ENCODE results near the gene FBXO28. TPM values are rescaled to one million over a fixed set of nuclear protein-coding genes. Genes with fewer than 3 reads are reported as not detected.

FBXO28 gene
- total RNA-seq, 1 experiment from 2014 or later = 37.0 TPM

GRCh38 chr1:224065455-224065854, 48.5 kb upstream of the FBXO28 start:
- TF ChIP-seq CBX3 (IDR thresholded peaks at IDR 0.05; ENCODE audit: low read depth) (0 out of 2 replicates have a peak, but pooled peaks have one; percentile 22), JUND (IDR thresholded peaks at IDR 0.05) (peak; percentile 36; the same call in 1 of the 2 replicates), FOSL1 (IDR thresholded peaks at IDR 0.05; ENCODE audit: low read depth) (peak; percentile 27; the same call in 1 of the 2 replicates), ZFX (IDR thresholded peaks at IDR 0.05) (no peak), YY1 (IDR thresholded peaks at IDR 0.05; ENCODE audit: extremely low read depth, insufficient replicate concordance, low read depth, low read length) (no peak), EGR1 (IDR thresholded peaks at IDR 0.05; ENCODE audit: low read depth) (no peak), SP1 (IDR thresholded peaks at IDR 0.05; ENCODE audit: low read depth) (peak; percentile 56), CEBPB (IDR thresholded peaks at IDR 0.05; ENCODE audit: low read depth) (peak; percentile 43; the same call in 1 of the 2 replicates)
- TF ChIP-seq, protein P1, sequence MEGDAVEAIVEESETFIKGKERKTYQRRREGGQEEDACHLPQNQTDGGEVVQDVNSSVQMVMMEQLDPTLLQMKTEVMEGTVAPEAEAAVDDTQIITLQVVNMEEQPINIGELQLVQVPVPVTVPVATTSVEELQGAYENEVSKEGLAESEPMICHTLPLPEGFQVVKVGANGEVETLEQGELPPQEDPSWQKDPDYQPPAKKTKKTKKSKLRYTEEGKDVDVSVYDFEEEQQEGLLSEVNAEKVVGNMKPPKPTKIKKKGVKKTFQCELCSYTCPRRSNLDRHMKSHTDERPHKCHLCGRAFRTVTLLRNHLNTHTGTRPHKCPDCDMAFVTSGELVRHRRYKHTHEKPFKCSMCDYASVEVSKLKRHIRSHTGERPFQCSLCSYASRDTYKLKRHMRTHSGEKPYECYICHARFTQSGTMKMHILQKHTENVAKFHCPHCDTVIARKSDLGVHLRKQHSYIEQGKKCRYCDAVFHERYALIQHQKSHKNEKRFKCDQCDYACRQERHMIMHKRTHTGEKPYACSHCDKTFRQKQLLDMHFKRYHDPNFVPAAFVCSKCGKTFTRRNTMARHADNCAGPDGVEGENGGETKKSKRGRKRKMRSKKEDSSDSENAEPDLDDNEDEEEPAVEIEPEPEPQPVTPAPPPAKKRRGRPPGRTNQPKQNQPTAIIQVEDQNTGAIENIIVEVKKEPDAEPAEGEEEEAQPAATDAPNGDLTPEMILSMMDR (IDR thresholded peaks at IDR 0.05 in 2 of 3, conservative IDR thresholded peaks at IDR 0.05 in 1 of 3; ENCODE audit: borderline replicate concordance in 1 of 3, insufficient read depth in 1 of 3, low read depth in 2 of 3, low read length in 2 of 3) = no peak
- H4K20me1 ChIP-seq (ENCODE audit: insufficient read depth) = no peaks in the 10 kb centered on the region
- peaks cover 11 to 29% of the 10 kb centered on the region in 2 experiments; a peak in 3 of 4 replicates for H3K4me1 ChIP-seq (ENCODE audit: control insufficient read depth in 1 of 2, insufficient read depth in 2 of 2, low read length in 2 of 2)
- DNase-seq (ENCODE audit: low read depth, low spot score) (no peak), ATAC-seq (peak; percentile 77)
- no peak overlapping the region for H3K4me3 ChIP-seq (replicated peaks in 1 of 2; ENCODE audit: low read depth in 1 of 2, low read length in 2 of 2)
- H3K9me3 ChIP-seq (ENCODE audit: control insufficient read depth in 1 of 2, insufficient read depth in 1 of 2, low read depth in 1 of 2, low read length in 2 of 2) = no peaks in the 10 kb centered on the region
- RAD21 ChIA-PET (ENCODE audit: low non-redundant PET in 1 of 2, low total read pairs in 2 of 2, uncharacterized antibody in 2 of 2, unreplicated experiment in 2 of 2) = no interaction called here
- H3K27me3 ChIP-seq (ENCODE audit: insufficient read depth, low read length) = no peaks in the 10 kb centered on the region
- POLR2A ChIA-PET = no interaction called here
- BruUV-seq (replicated peaks) = no TSS peak
- peak overlapping the region; percentile 58 for H3K4me2 ChIP-seq (ENCODE audit: low read length)
- H3K9me2 ChIP-seq (ENCODE audit: insufficient read depth) = no peaks in the 10 kb centered on the region
- H3K36me3 ChIP-seq (ENCODE audit: control insufficient read depth in 1 of 2, insufficient read depth in 2 of 2, low read length in 2 of 2) = no peaks in the 10 kb centered on the region
- H3K9ac ChIP-seq (ENCODE audit: low read length) = no peak overlapping the region
- H2AFZ ChIP-seq (ENCODE audit: low read depth, low read length, poor library complexity, severe bottlenecking) = peak overlapping the region; percentile 10
- intact Hi-C loops (cut with micrococcal nuclease) = no loop called here
- no peak overlapping the region for H3K27ac ChIP-seq (ENCODE audit: low read depth, low read length)
- CTCF ChIA-PET = interaction anchor here (1.1 kb wide), 1 partner anchor 14 kb away, joined by 5 read pairs; no protein-coding TSS in a partner anchor
- H3K79me2 ChIP-seq (ENCODE audit: insufficient read depth, low read length) = no peaks in the 10 kb centered on the region

- no peak overlapping the region for H2AFZ ChIP-seq (ENCODE audit: low read depth, low read length, poor library complexity, severe bottlenecking)
- POLR2A ChIA-PET = no interaction called here
- intact Hi-C loops (cut with micrococcal nuclease) = no loop called here
- no peak for TF ChIP-seq SP1 (IDR thresholded peaks at IDR 0.05; ENCODE audit: low read depth)
- no peak for TF ChIP-seq REST (IDR thresholded peaks at IDR 0.05; ENCODE audit: low read depth)
- 0 out of 2 replicates have a peak, but pooled peaks have one; percentile 9 for TF ChIP-seq ATF3 (IDR thresholded peaks at IDR 0.05)
- no peak for TF ChIP-seq EZH2phosphoT487 (IDR thresholded peaks at IDR 0.05; ENCODE audit: borderline replicate concordance)
- H3K9me3 ChIP-seq (ENCODE audit: control insufficient read depth in 1 of 2, insufficient read depth in 1 of 2, low read depth in 1 of 2, low read length in 2 of 2) = no peaks in the 10 kb centered on the region
- H3K4me3 ChIP-seq (replicated peaks in 1 of 2; ENCODE audit: low read depth in 1 of 2, low read length in 2 of 2) = no peak overlapping the region
- no TSS peak for BruUV-seq (replicated peaks)
- H4K20me1 ChIP-seq (ENCODE audit: insufficient read depth) = no peaks in the 10 kb centered on the region
- H3K4me1 ChIP-seq (ENCODE audit: control insufficient read depth in 1 of 2, insufficient read depth in 2 of 2, low read length in 2 of 2) = peaks cover 11 to 29% of the 10 kb centered on the region in 2 experiments; a peak in 3 of 4 replicates
- ATAC-seq = no peak
- no peaks in the 10 kb centered on the region for H3K79me2 ChIP-seq (ENCODE audit: insufficient read depth, low read length)
- DNase-seq (ENCODE audit: low read depth, low spot score) = no peak
- RAD21 ChIA-PET (ENCODE audit: low non-redundant PET in 1 of 2, low total read pairs in 2 of 2, uncharacterized antibody in 2 of 2, unreplicated experiment in 2 of 2) = no interaction called here
- H3K4me2 ChIP-seq (ENCODE audit: low read length) = no peak overlapping the region; the same call in 1 of the 2 replicates
- H3K36me3 ChIP-seq (ENCODE audit: control insufficient read depth in 1 of 2, insufficient read depth in 2 of 2, low read length in 2 of 2) = no peaks in the 10 kb centered on the region
- H3K27me3 ChIP-seq (ENCODE audit: insufficient read depth, low read length) = no peaks in the 10 kb centered on the region
- H3K9ac ChIP-seq (ENCODE audit: low read length) = no peak overlapping the region
- CTCF ChIA-PET = interaction anchor here (0.7 kb wide), 1 partner anchor 16 kb away, joined by 4 read pairs; no protein-coding TSS in a partner anchor
- H3K27ac ChIP-seq (ENCODE audit: low read depth, low read length) = no peak overlapping the region
- H3K9me2 ChIP-seq (ENCODE audit: insufficient read depth) = no peaks in the 10 kb centered on the region
Measured at GRCh38 chr1:224067207-224067606, 46.7 kb upstream of the FBXO28 start.

Measured in HCT116 (cell line).